Measurements from ENCODE around the gene KRTAP4-16. TPM values are rescaled to one million over a fixed set of nuclear protein-coding genes. Genes with fewer than 3 reads are reported as not detected.

KRTAP4-16 gene
- polyA plus RNA-seq, 2 of the 4 experiments (the other 2 are of a cell fraction), result not detected

DNA sequence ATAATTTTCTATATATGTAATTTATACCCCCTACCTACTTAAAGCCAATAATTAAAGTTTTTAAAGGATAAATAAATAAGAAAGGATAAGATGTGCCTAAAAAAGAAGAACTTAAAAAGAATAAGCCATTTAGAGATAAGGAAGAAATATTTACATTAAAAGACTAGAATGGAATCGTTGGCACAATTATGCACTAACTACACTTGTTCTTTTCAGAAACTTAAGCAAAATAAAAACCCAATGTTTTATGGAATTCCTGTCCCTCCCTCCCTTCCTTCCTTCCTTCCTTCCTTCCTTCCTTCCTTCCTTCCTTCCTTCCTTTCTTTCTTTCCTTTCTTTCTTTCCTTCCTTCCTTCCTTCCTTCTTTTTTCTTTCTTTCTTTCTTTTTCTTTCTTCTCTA, 42.8 kb upstream of the KRTAP4-16 start:
- ChIA-PET CTCF (no interaction called here), POLR2A (no interaction called here)
- H3K27ac ChIP-seq, result no peak overlapping the region
- TF ChIP-seq NR3C1 (IDR thresholded peaks at IDR 0.05), result no peak
- TF ChIP-seq RAD21 (conservative IDR thresholded peaks at IDR 0.05 in 1 of 2, IDR thresholded peaks at IDR 0.05 in 1 of 2), result no peak
- TF ChIP-seq HOXB13 (CRISPR knock-in tag; IDR thresholded peaks at IDR 0.05; ENCODE audit: low read depth), result no peak
- TF ChIP-seq KDM5A (IDR thresholded peaks at IDR 0.05), result no peak
- no peak for TF ChIP-seq RCOR1 (IDR thresholded peaks at IDR 0.05; ENCODE audit: low read depth, low read length)
- no peak for TF ChIP-seq POLR2AphosphoS2 (conservative IDR thresholded peaks at IDR 0.05; ENCODE audit: low read length)
- TF ChIP-seq SMC3 (IDR thresholded peaks at IDR 0.05), result no peak
- TF ChIP-seq FOSL2 (IDR thresholded peaks at IDR 0.05), result no peak
- no peak for TF ChIP-seq FOSL2 (CRISPR knock-in tag; IDR thresholded peaks at IDR 0.05)
- TF ChIP-seq EHF (CRISPR knock-in tag; IDR thresholded peaks at IDR 0.05), result no peak
- TF ChIP-seq NFE2L2 (conservative IDR thresholded peaks at IDR 0.05; ENCODE audit: low read length), result no peak
- H3K4me3 ChIP-seq, result no peak overlapping the region
- DNase-seq (ENCODE audit: low read depth in 1 of 2, low spot score in 1 of 2), result no peak
- no peaks in the 10 kb centered on the region for H3K4me1 ChIP-seq
- no peak for ATAC-seq
- no peak overlapping the region for H3K4me2 ChIP-seq
- WGBS (ENCODE audit: missing lambda C conversion rate), result 61% methylated on average over 1 of the region's 1 CpG
- FAIRE-seq, result no peak
- H3K9me3 ChIP-seq, result peaks cover 35% of the 10 kb centered on the region

- FAIRE-seq (no peak), DNase-seq (ENCODE audit: low read depth in 1 of 2, low spot score in 1 of 2) (no peak), ATAC-seq (no peak)
- H3K4me2 ChIP-seq, result no peak overlapping the region
- ChIA-PET CTCF (no interaction called here), POLR2A (no interaction called here)
- no peak for TF ChIP-seq BHLHE40 (IDR thresholded peaks at IDR 0.05; ENCODE audit: low read depth, low read length)
- TF ChIP-seq PHF8 (IDR thresholded peaks at IDR 0.05; ENCODE audit: borderline replicate concordance, low read depth), result no peak
- no peak for TF ChIP-seq CBX8 (IDR thresholded peaks at IDR 0.05)
- TF ChIP-seq CTCF (IDR thresholded peaks at IDR 0.05), result no peak
- TF ChIP-seq POLR2AphosphoS2 (conservative IDR thresholded peaks at IDR 0.05; ENCODE audit: low read length), result no peak
- TF ChIP-seq CHD2 (IDR thresholded peaks at IDR 0.05; ENCODE audit: low read length, partially characterized antibody), result no peak
- no peak for TF ChIP-seq HES2 (IDR thresholded peaks at IDR 0.05)
- no peak for TF ChIP-seq KDM1A (IDR thresholded peaks at IDR 0.05; ENCODE audit: low read depth)
- no peak for TF ChIP-seq POLR2A (IDR thresholded peaks at IDR 0.05; ENCODE audit: low read length)
- TF ChIP-seq, protein P1, sequence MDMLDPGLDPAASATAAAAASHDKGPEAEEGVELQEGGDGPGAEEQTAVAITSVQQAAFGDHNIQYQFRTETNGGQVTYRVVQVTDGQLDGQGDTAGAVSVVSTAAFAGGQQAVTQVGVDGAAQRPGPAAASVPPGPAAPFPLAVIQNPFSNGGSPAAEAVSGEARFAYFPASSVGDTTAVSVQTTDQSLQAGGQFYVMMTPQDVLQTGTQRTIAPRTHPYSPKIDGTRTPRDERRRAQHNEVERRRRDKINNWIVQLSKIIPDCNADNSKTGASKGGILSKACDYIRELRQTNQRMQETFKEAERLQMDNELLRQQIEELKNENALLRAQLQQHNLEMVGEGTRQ (IDR thresholded peaks at IDR 0.05), result no peak
- no peak for TF ChIP-seq GATA3 (IDR thresholded peaks at IDR 0.05; ENCODE audit: borderline replicate concordance)
- no peak for TF ChIP-seq HOXA7 (CRISPR knock-in tag; IDR thresholded peaks at IDR 0.05)
- TF ChIP-seq, protein P2, sequence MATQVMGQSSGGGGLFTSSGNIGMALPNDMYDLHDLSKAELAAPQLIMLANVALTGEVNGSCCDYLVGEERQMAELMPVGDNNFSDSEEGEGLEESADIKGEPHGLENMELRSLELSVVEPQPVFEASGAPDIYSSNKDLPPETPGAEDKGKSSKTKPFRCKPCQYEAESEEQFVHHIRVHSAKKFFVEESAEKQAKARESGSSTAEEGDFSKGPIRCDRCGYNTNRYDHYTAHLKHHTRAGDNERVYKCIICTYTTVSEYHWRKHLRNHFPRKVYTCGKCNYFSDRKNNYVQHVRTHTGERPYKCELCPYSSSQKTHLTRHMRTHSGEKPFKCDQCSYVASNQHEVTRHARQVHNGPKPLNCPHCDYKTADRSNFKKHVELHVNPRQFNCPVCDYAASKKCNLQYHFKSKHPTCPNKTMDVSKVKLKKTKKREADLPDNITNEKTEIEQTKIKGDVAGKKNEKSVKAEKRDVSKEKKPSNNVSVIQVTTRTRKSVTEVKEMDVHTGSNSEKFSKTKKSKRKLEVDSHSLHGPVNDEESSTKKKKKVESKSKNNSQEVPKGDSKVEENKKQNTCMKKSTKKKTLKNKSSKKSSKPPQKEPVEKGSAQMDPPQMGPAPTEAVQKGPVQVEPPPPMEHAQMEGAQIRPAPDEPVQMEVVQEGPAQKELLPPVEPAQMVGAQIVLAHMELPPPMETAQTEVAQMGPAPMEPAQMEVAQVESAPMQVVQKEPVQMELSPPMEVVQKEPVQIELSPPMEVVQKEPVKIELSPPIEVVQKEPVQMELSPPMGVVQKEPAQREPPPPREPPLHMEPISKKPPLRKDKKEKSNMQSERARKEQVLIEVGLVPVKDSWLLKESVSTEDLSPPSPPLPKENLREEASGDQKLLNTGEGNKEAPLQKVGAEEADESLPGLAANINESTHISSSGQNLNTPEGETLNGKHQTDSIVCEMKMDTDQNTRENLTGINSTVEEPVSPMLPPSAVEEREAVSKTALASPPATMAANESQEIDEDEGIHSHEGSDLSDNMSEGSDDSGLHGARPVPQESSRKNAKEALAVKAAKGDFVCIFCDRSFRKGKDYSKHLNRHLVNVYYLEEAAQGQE (IDR thresholded peaks at IDR 0.05), result no peak
- no peak for TF ChIP-seq KDM5A (IDR thresholded peaks at IDR 0.05)
- no peak for TF ChIP-seq CHD4 (IDR thresholded peaks at IDR 0.05; ENCODE audit: borderline replicate concordance)
- H3K4me1 ChIP-seq, result no peaks in the 10 kb centered on the region
- H3K9me3 ChIP-seq, result peaks cover 38% of the 10 kb centered on the region
- H3K4me3 ChIP-seq, result no peak overlapping the region
- H3K27ac ChIP-seq, result no peak overlapping the region
Observed at GRCh38 chr17:41141361-41141760, 39.4 kb upstream of the KRTAP4-16 start.

Data from A549 (cell line).